Prostate gland (tissue), 2 donors: ENCODE measurements around the gene RBKS.

ENCODE experiments used
- CTCF ChIP-seq, 4 experiments: fragments of 200-600 bp in 2 of 4; fragments of 450-650 bp in 2 of 4; sonication (generic) in 2 of 4; IDR thresholded peaks; 1 replicate in 3 of 4; 2 replicates in 1 of 4; pipeline ENCODE4 v1.5.1; 2016 to 2019; ENCODE audit warnings: antibody characterized with exemption in 4 of 4, mild to moderate bottlenecking in 2 of 4, moderate library complexity in 2 of 4
- POLR2A ChIP-seq: fragments of 450-650 bp; IDR thresholded peaks from one replicate; pipeline ENCODE4 v1.6.1; 2016; ENCODE audit warnings: antibody characterized with exemption, mild to moderate bottlenecking

- TF ChIP-seq CTCF (IDR thresholded peaks at IDR 0.05) (no peak), POLR2A (no peak)
Measured at GRCh38 chr2:27849558-27850205, 40.5 kb downstream of the RBKS start.
